Thyroid gland (tissue), 4 donors: ENCODE data around the gene QKI. TPM values are rescaled to one million over a fixed set of nuclear protein-coding genes. Genes with fewer than 3 reads are reported as not detected.
A peak's percentile ranks its signal among the peaks of the same experiment; 100 is the strongest.

ENCODE experiments used
- DNase-seq, 2 donors: peaks; one replicate each; pipeline ENCODE4 v3.0.0-alpha.2; 2019
- H3K27ac ChIP-seq, 3 donors: fragments of 200-600 bp; sonication (generic); 1 replicate in 2 of 3; 2 replicates in 1 of 3; pipeline ENCODE4 v1.5.1; 2016 to 2019; ENCODE audit warnings: mild to moderate bottlenecking in 1 of 3, moderate library complexity in 1 of 3
- H3K27me3 ChIP-seq: fragments of 200-600 bp; sonication (generic); one replicate; pipeline ENCODE4 v1.5.1; 2019
- H3K36me3 ChIP-seq, 2 donors: fragments of 200-600 bp; sonication (generic); one replicate each; pipeline ENCODE4 v1.5.1; 2016 to 2019
- H3K4me1 ChIP-seq, 2 donors: fragments of 200-600 bp; sonication (generic); one replicate each; pipeline ENCODE4 v1.5.1; 2017 to 2019
- H3K4me3 ChIP-seq, 3 donors: fragments of 200-600 bp; sonication (generic); replicated peaks in 1 of 3; 1 replicate in 2 of 3; 2 replicates in 1 of 3; pipeline ENCODE4 v1.5.1; 2016; ENCODE audit warnings: mild to moderate bottlenecking in 1 of 3
- H3K9me3 ChIP-seq: fragments of 200-600 bp; sonication (generic); one replicate; pipeline ENCODE4 v1.5.1; 2017
- POLR2A ChIP-seq, 2 donors: fragments of 450-650 bp; IDR thresholded peaks; one replicate each; pipeline ENCODE4 v1.6.1; 2017; ENCODE audit warnings: antibody characterized with exemption in 2 of 2, mild to moderate bottlenecking in 2 of 2, moderate library complexity in 1 of 2
- WGBS, 2 donors: methylation state at CpG; one replicate each; pipeline ENCODE4 v1.1.5; 2017; 5-methylcytosine and 5-hydroxymethylcytosine counted together
- intact Hi-C: fragments of 100-400 bp; cut with DNase I; formaldehyde crosslinking; loops from one replicate; pipeline ENCODE4 v1.15.1; 2023
- total RNA-seq, 4 donors: library from RNA; depleted of rRNA; stranded (reverse); fragments of >200 nt; gene quantifications; one replicate each; pipeline ENCODE4 v1.2.3, GENCODE V29; 2016
- TF ChIP-seq, protein P1 (sequence below), 6 experiments: fragments of 200-600 bp in 3 of 6; fragments of 450-650 bp in 3 of 6; sonication (generic) in 3 of 6; IDR thresholded peaks; one replicate each; pipeline ENCODE4 v1.5.1; 2016 to 2019; ENCODE audit warnings: antibody characterized with exemption in 6 of 6, mild to moderate bottlenecking in 2 of 6, inconsistent platforms in 1 of 6, moderate library complexity in 1 of 6

QKI gene
- total RNA-seq, 4 donors from 2014 or later = 90.3 to 134 (median 101) TPM

DNA sequence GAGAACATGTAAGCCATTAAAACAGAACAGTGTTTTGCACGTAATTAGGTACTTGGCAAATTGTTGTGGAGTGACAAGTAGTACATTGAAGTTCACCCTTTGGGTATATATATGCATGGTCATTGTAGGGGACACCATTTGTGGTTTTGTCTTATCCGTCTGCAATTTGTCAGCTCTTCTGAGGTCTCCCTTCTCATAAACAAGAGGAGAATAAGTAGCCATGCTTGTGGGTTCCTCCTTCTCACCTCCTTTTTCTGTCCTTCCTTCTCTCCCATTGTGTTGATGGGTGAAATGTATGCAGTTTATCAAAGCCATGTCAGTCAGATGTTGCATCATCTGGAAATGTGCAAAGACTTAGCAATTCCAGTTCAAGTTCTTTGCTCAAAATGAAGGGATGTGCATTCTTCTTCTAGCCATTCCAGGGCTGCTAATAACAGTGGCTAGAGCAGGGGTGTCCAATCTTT lies 70.9 kb downstream of the QKI start:
- H3K36me3 ChIP-seq = no peaks in the 10 kb centered on the region
- peaks cover 0 to 14% of the 10 kb centered on the region in 2 donors for H3K4me1 ChIP-seq
- TF ChIP-seq, protein P1, sequence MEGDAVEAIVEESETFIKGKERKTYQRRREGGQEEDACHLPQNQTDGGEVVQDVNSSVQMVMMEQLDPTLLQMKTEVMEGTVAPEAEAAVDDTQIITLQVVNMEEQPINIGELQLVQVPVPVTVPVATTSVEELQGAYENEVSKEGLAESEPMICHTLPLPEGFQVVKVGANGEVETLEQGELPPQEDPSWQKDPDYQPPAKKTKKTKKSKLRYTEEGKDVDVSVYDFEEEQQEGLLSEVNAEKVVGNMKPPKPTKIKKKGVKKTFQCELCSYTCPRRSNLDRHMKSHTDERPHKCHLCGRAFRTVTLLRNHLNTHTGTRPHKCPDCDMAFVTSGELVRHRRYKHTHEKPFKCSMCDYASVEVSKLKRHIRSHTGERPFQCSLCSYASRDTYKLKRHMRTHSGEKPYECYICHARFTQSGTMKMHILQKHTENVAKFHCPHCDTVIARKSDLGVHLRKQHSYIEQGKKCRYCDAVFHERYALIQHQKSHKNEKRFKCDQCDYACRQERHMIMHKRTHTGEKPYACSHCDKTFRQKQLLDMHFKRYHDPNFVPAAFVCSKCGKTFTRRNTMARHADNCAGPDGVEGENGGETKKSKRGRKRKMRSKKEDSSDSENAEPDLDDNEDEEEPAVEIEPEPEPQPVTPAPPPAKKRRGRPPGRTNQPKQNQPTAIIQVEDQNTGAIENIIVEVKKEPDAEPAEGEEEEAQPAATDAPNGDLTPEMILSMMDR (IDR thresholded peaks at IDR 0.05) = no peak
- H3K9me3 ChIP-seq = no peaks in the 10 kb centered on the region
- DNase-seq = no peak
- H3K4me3 ChIP-seq = no peak overlapping the region
- H3K27me3 ChIP-seq = no peaks in the 10 kb centered on the region
- no peak overlapping the region for H3K27ac ChIP-seq
- 95 to 98% methylated on average over 2 of the region's 2 CpGs for WGBS, 2 donors
- intact Hi-C loops = no loop called here

DNA sequence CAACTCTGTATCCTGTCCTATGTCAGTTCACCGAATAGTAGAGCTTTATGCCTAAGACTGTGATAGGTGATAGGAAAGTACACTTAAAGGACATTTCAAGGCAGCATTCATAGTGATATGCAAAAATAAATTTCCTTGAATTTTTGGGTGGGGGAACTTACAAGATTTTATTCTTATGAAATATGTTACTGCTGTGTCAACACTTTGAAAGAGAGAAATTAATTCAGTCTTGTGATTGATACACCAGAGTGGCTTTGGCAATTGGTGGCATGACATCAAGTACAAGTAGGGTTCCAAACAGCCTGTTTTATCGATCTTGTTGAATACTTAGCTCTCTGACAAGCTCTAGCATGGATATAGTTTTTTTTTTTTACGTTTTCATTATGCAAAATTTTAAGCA lies 72.3 kb downstream of the QKI start:
- WGBS, 2 donors = 60 to 74% methylated on average over 3 of the region's 3 CpGs
- H3K4me3 ChIP-seq = no peak overlapping the region
- no peaks in the 10 kb centered on the region for H3K27me3 ChIP-seq
- intact Hi-C loops = no loop called here
- DNase-seq = no peak
- H3K9me3 ChIP-seq = no peaks in the 10 kb centered on the region
- TF ChIP-seq, protein P1 (IDR thresholded peaks at IDR 0.05) = no peak
- no peak for TF ChIP-seq POLR2A (IDR thresholded peaks at IDR 0.05)
- H3K27ac ChIP-seq = no peak overlapping the region
- no peaks in the 10 kb centered on the region for H3K36me3 ChIP-seq
- peaks cover 11 to 25% of the 10 kb centered on the region in 2 donors for H3K4me1 ChIP-seq

DNA sequence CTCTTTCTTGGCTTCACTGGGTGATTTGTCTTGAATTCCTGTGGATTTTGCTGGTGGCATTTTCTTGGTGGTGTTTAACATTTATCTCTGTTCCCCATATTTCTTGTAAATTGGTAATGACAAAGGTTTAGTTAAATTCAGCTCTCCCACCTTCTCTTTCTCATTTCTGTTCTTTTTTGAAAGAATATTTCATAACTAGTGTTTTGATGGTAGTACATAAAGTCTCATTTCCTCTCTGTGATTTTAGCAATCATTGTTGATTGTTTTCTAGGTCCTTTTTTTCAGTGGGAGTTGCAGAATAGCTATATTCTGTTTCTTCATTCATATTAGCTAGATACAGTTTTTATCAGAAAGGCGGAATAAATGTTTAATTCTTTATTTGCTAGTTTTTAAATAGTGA lies 73.1 kb downstream of the QKI start:
- H3K36me3 ChIP-seq = no peaks in the 10 kb centered on the region
- no peak overlapping the region for H3K27ac ChIP-seq
- no peak for DNase-seq
- TF ChIP-seq, protein P1 (IDR thresholded peaks at IDR 0.05) = no peak
- no peak for TF ChIP-seq POLR2A (IDR thresholded peaks at IDR 0.05)
- H3K9me3 ChIP-seq = no peaks in the 10 kb centered on the region
- peaks cover 12 to 25% of the 10 kb centered on the region in 2 donors for H3K4me1 ChIP-seq
- 93 to 94% methylated on average over 1 of the region's 1 CpG for WGBS, 2 donors
- H3K4me3 ChIP-seq = no peak overlapping the region
- intact Hi-C loops = no loop called here
- H3K27me3 ChIP-seq = no peaks in the 10 kb centered on the region

DNA sequence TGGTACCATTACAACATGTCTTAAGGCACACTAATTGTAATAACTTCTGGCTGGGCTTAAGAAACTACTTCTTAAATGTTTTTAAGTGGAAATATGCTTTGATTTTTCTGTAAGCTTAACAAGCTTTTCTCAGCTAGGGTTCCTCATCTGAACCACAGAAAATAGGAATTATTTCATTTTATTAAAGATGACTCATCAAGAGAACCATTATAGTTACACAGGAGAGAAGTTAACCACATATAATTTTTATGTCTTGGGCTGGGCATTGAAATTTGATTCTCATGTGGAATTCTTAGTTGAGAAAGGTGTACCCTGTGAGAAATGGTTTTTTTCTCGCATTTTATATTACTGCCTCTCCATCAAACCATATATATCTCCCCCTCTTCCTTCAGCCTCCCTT lies 75.1 kb downstream of the QKI start:
- no peak overlapping the region for H3K4me3 ChIP-seq
- DNase-seq = no peak
- H3K27me3 ChIP-seq = no peaks in the 10 kb centered on the region
- peaks cover 12 to 25% of the 10 kb centered on the region in 2 donors for H3K4me1 ChIP-seq
- no peaks in the 10 kb centered on the region for H3K36me3 ChIP-seq
- H3K27ac ChIP-seq = no peak overlapping the region
- intact Hi-C loops = no loop called here
- WGBS, 2 donors = 95 to 100% methylated on average over 1 of the region's 1 CpG
- H3K9me3 ChIP-seq = no peaks in the 10 kb centered on the region
- TF ChIP-seq POLR2A (IDR thresholded peaks at IDR 0.05) = no peak
- TF ChIP-seq, protein P1 (IDR thresholded peaks at IDR 0.05) = no peak

DNA sequence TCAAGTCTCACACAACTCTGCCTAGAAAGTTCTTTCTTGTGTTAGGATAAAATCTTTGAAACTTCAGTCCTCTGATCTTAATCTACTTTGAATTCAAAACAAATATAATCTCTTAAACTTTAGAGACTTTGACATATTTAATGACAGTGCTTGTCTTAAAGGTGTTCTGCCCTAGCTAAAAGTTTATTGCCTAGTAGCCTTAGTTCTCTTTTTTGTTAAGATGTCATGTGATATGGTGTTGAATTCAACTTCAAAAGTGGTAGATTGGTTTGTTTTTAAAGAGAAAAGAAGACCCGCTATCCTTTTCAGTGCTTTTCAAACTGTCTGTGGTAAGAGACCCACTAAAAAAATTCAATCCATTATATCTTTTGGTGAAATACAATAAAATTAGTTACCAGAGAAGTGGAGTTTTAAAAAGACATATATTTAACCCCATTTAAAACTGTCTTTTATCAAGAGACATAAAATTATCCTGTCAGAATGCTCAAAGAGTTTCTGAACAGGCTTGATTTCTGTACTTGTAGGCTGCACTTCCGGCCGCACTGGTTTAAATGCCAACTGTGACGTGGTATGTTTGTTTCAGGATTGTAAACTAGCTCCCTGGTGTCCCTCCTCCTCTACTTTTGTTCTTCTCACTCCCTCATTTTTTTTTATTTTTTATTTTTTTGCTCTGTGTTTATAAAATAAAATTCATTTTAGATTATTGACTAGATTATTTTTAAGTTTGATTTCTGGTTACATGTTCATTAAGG lies 76.5 kb downstream of the QKI start:
- intact Hi-C loops = no loop called here
- peak; percentile 75 to 85 for DNase-seq
- no peaks in the 10 kb centered on the region for H3K36me3 ChIP-seq
- no peaks in the 10 kb centered on the region for H3K9me3 ChIP-seq
- WGBS, 2 donors = 47 to 51% methylated on average over 4 of the region's 4 CpGs
- no peaks in the 10 kb centered on the region for H3K27me3 ChIP-seq
- H3K27ac ChIP-seq = peak overlapping the region; percentile 39 to 49 (median 42)
- no peak overlapping the region for H3K4me3 ChIP-seq
- peaks cover 12 to 25% of the 10 kb centered on the region in 2 donors for H3K4me1 ChIP-seq
- TF ChIP-seq POLR2A (IDR thresholded peaks at IDR 0.05) = no peak
- TF ChIP-seq, protein P1 (IDR thresholded peaks at IDR 0.05) = no peak
